KOPT-K1 (cell line): ENCODE measurements around the gene FCHSD2.

Experiments
- H3K27ac ChIP-seq: fragments of 200-600 bp; sonication (generic); 2 replicates; pipeline ENCODE4 v1.5.1; 2016; ENCODE audit warnings: antibody characterized with exemption, mild to moderate bottlenecking, low read depth, low read length; ENCODE audit not compliant: poor library complexity, severe bottlenecking
- H3K36me3 ChIP-seq: fragments of 200-600 bp; sonication (generic); 2 replicates; pipeline ENCODE4 v1.5.1; 2017; ENCODE audit warnings: antibody characterized with exemption, mild to moderate bottlenecking, low read length, moderate library complexity; ENCODE audit not compliant: insufficient read depth
- H3K9me3 ChIP-seq: fragments of 200-600 bp; sonication (generic); 2 replicates; pipeline ENCODE4 v1.5.1; 2017; ENCODE audit warnings: antibody characterized with exemption, low read length, mild to moderate bottlenecking; ENCODE audit not compliant: insufficient read depth, poor library complexity, severe bottlenecking

Gene FCHSD2

GRCh38 chr11:73176874-73177155 is 34.7 kb upstream of the FCHSD2 start:
- no peaks in the 10 kb centered on the region for H3K9me3 ChIP-seq
- H3K36me3 ChIP-seq, result no peaks in the 10 kb centered on the region
- no peak overlapping the region for H3K27ac ChIP-seq

GRCh38 chr11:73176145-73176873 is 34.2 kb upstream of the FCHSD2 start:
- no peaks in the 10 kb centered on the region for H3K9me3 ChIP-seq
- H3K27ac ChIP-seq, result no peak overlapping the region
- no peaks in the 10 kb centered on the region for H3K36me3 ChIP-seq

DNA sequence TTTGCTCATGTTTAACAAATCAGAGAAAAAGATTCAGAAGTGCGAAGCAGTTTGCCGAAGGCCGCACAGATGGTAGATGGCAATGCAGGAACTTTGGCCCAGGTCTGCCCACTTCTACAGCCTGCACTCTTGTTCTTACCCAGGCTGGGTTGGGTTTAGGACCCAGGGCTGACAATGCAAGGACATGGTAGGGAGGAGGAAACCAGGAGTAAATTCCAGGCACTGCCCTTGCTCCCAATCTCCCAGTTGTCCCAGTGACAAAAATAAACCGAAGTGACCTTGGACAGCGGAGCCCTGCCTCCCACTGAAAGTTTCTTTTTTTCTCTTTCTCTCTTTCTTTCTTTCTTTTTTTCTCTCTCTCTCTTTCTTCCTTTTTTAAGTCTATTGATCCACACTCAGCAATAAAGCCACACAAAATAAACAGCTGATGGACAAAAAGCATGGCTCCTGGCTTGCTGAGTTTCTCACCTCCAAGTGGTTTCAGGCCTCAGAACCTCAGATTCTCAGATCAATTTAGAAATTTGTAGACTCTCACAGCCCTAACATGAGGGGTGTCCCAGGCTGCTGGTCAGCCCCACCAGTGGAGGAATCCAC is 33.5 kb upstream of the FCHSD2 start:
- Histone ChIP-seq H3K36me3 (no peaks in the 10 kb centered on the region), H3K27ac (no peak overlapping the region), H3K9me3 (no peaks in the 10 kb centered on the region)

GRCh38 chr11:73174495-73174791 is 32.3 kb upstream of the FCHSD2 start:
- H3K36me3 ChIP-seq, result no peaks in the 10 kb centered on the region
- H3K9me3 ChIP-seq, result no peaks in the 10 kb centered on the region
- H3K27ac ChIP-seq, result no peak overlapping the region

GRCh38 chr11:73173755-73174494 is 31.8 kb upstream of the FCHSD2 start:
- Histone ChIP-seq H3K36me3 (no peaks in the 10 kb centered on the region), H3K27ac (no peak overlapping the region), H3K9me3 (no peaks in the 10 kb centered on the region)

- H3K9me3 ChIP-seq, result no peaks in the 10 kb centered on the region
- no peak overlapping the region for H3K27ac ChIP-seq
- no peaks in the 10 kb centered on the region for H3K36me3 ChIP-seq
Measured at GRCh38 chr11:73172992-73173656, 31.0 kb upstream of the FCHSD2 start.

- H3K9me3 ChIP-seq, result no peaks in the 10 kb centered on the region
- no peaks in the 10 kb centered on the region for H3K36me3 ChIP-seq
- no peak overlapping the region for H3K27ac ChIP-seq
Measured at GRCh38 chr11:73171436-73172161, 29.5 kb upstream of the FCHSD2 start.

- H3K9me3 ChIP-seq, result no peaks in the 10 kb centered on the region
- H3K27ac ChIP-seq, result peak overlapping the region; percentile 4
- no peaks in the 10 kb centered on the region for H3K36me3 ChIP-seq
Measured at GRCh38 chr11:73170140-73170539, 28.0 kb upstream of the FCHSD2 start.

GRCh38 chr11:73168925-73169579 is 26.9 kb upstream of the FCHSD2 start:
- no peak overlapping the region for H3K27ac ChIP-seq
- no peaks in the 10 kb centered on the region for H3K9me3 ChIP-seq
- H3K36me3 ChIP-seq, result no peaks in the 10 kb centered on the region

DNA sequence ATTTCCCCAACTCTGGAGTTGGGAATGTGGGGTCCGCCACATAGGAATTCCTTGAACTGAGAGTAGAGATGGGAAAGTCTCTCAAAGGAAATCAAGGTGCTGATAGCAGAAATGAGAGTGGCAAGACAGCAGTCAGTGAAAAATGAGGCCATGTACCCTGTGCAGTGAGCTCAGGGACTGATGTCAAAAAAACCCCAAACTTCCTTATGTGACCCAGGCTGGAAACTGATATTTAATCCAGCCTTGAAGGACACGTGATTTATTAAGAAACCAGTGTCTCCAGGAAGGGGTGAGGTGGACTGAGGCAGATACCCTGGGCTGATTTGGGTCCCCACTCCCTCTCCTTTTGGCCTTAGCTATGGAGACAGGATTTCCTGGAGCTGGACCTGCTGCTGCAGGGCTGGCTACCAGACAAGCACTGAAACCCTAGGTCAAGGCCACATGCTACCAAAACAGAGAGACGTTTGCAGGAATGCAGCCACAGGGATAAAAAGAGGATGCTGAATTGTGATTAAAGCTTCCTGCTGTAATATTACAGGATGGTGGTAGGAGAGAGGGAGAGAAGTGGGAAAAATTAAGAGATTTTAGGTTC is 25.3 kb upstream of the FCHSD2 start:
- H3K36me3 ChIP-seq, result no peaks in the 10 kb centered on the region
- H3K9me3 ChIP-seq, result no peaks in the 10 kb centered on the region
- H3K27ac ChIP-seq, result no peak overlapping the region

DNA sequence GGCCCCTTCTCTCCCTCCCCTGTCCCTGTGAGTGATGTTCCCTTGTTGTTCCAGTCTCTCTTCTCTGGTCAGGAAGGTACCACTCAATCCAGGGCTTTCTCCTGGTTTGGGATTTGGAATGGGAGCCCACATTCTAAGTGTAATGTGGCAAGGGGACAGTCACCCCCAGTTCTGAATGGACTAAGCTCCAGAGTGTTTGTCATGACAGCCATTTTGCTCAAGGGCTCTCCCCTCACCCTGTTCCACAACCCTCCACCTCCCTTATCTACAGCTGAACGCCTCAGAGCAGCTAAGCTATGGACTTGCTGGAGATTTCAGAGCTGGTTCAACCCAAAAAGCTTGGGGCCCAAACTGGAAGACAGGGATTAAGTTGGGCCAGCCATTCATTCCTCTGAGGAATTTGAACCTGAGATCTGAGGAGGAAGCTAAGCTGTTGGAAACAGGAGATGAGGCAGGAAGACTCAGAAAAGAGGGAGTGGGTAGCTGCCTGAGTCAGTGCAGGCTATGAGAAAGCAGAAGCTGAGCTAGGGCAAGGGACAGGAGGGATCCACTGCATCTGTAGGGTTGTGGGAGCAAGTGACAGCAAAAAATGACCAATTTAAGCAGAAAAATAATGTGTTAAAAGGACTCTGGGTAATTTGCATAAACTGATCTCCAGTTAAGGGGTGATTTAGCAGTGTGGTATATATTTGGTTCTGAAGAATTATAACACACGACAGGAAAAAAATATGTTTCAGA is 22.9 kb upstream of the FCHSD2 start:
- H3K9me3 ChIP-seq, result no peaks in the 10 kb centered on the region
- H3K27ac ChIP-seq, result no peak overlapping the region
- H3K36me3 ChIP-seq, result no peaks in the 10 kb centered on the region

DNA sequence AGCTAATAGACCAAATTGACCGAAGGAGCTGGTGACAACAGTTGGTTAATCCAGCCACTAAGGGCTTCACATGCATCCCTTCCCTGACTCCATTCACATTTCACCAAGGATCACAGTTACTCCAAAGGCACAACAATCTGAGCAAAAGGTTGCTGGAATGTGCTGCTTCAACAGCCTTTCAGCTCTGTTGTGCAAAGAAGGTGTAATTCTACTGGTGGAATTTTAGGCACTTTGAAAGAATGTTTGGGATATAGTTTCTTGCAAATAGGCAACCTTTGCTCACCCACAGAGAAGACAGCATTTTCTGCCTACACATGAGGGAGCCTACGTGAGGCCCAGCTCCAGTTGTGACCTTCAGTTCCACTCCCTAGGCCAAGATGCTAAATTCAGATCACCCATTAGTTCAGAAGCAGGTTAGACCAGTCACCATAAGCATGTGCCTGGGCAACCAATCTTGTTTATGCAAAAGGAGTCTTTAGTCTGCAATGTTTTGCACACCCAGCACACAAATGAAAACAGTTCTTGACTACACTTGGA is 21.6 kb upstream of the FCHSD2 start:
- H3K36me3 ChIP-seq, result no peaks in the 10 kb centered on the region
- H3K9me3 ChIP-seq, result no peaks in the 10 kb centered on the region
- no peak overlapping the region for H3K27ac ChIP-seq

GRCh38 chr11:73162196-73162740 is 20.1 kb upstream of the FCHSD2 start:
- no peaks in the 10 kb centered on the region for H3K36me3 ChIP-seq
- H3K9me3 ChIP-seq, result no peaks in the 10 kb centered on the region
- H3K27ac ChIP-seq, result no peak overlapping the region
